ENCODE data around the gene SLC29A3. TPM values are rescaled to one million over a fixed set of nuclear protein-coding genes. Genes with fewer than 3 reads are reported as not detected.

Gene SLC29A3
- total RNA-seq, 1 donor from 2014 or later: 2.5 TPM

DNA sequence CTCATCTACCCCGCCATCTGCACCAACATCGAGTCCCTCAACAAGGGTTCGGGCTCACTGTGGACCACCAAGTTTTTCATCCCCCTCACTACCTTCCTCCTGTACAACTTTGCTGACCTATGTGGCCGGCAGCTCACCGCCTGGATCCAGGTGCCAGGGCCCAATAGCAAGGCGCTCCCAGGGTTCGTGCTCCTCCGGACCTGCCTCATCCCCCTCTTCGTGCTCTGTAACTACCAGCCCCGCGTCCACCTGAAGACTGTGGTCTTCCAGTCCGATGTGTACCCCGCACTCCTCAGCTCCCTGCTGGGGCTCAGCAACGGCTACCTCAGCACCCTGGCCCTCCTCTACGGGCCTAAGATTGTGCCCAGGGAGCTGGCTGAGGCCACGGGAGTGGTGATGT lies 43.1 kb downstream of the SLC29A3 start:
- H3K27me3 Mint-ChIP-seq (ENCODE audit: insufficient read depth, low read depth): peaks cover 4% of the 10 kb centered on the region
- Histone ChIP-seq H3K27ac (no peak overlapping the region), H3K79me2 (ENCODE audit: low read depth) (no peaks in the 10 kb centered on the region), H3K4me3 (no peak overlapping the region), H4K20me1 (ENCODE audit: low read depth) (no peaks in the 10 kb centered on the region), H3K9ac (no peak overlapping the region), H3K36me3 (no peaks in the 10 kb centered on the region), H3F3A (ENCODE audit: low read depth) (no peaks in the 10 kb centered on the region), H3K4me2 (no peak overlapping the region), H3K9me3 (ENCODE audit: low read depth) (no peaks in the 10 kb centered on the region), H2AFZ (replicated peaks) (no peak overlapping the region), H3K4me1 (no peaks in the 10 kb centered on the region), H3K27me3 (no peaks in the 10 kb centered on the region)
- DNase-seq (ENCODE audit: low spot score): no peak
- H3K4me1 Mint-ChIP-seq: peaks cover 12% of the 10 kb centered on the region
- H3K9me3 Mint-ChIP-seq: no peaks in the 10 kb centered on the region
- no peak overlapping the region for H3K4me3 Mint-ChIP-seq
- peaks cover 10% of the 10 kb centered on the region for H3K36me3 Mint-ChIP-seq
- H3K27ac Mint-ChIP-seq: no peak overlapping the region
- TF ChIP-seq EZH2 (IDR thresholded peaks at IDR 0.05) (no peak), EZH2phosphoT487 (IDR thresholded peaks at IDR 0.05) (no peak)
- TF ChIP-seq, protein P1, sequence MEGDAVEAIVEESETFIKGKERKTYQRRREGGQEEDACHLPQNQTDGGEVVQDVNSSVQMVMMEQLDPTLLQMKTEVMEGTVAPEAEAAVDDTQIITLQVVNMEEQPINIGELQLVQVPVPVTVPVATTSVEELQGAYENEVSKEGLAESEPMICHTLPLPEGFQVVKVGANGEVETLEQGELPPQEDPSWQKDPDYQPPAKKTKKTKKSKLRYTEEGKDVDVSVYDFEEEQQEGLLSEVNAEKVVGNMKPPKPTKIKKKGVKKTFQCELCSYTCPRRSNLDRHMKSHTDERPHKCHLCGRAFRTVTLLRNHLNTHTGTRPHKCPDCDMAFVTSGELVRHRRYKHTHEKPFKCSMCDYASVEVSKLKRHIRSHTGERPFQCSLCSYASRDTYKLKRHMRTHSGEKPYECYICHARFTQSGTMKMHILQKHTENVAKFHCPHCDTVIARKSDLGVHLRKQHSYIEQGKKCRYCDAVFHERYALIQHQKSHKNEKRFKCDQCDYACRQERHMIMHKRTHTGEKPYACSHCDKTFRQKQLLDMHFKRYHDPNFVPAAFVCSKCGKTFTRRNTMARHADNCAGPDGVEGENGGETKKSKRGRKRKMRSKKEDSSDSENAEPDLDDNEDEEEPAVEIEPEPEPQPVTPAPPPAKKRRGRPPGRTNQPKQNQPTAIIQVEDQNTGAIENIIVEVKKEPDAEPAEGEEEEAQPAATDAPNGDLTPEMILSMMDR (IDR thresholded peaks at IDR 0.05): no peak

DNA sequence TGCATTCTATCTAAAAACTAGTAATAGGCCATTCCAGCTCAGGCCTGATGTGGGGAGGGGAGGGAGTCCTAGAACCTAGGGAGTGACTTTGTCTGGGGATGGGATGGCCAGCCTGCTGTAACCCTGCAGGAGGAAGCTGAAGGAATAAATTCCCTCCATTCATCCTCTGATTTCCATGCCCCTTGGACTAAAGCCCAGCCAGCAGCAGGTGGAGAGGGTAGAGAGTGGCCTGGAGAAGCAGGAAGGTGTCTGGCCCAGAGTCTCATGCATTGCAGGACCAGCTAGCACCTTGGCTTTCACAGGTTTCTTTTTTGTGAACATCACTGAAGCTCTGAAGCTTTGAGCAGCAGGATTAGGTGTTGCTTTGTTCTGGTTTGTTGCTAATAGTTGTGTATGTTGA lies 44.9 kb downstream of the SLC29A3 start:
- Mint-ChIP-seq H3K4me3 (no peak overlapping the region), H3K27me3 (ENCODE audit: insufficient read depth, low read depth) (peaks cover 4% of the 10 kb centered on the region), H3K27ac (no peak overlapping the region), H3K36me3 (peaks cover 10% of the 10 kb centered on the region), H3K9me3 (no peaks in the 10 kb centered on the region), H3K4me1 (peaks cover 12% of the 10 kb centered on the region)
- Histone ChIP-seq H3K4me2 (no peak overlapping the region), H3K9ac (no peak overlapping the region), H3K27ac (no peak overlapping the region), H3K36me3 (no peaks in the 10 kb centered on the region), H3K9me3 (ENCODE audit: low read depth) (no peaks in the 10 kb centered on the region), H2AFZ (replicated peaks) (no peak overlapping the region), H4K20me1 (ENCODE audit: low read depth) (no peaks in the 10 kb centered on the region), H3K4me1 (no peaks in the 10 kb centered on the region), H3K27me3 (no peaks in the 10 kb centered on the region), H3K4me3 (no peak overlapping the region), H3K79me2 (ENCODE audit: low read depth) (no peaks in the 10 kb centered on the region), H3F3A (ENCODE audit: low read depth) (no peaks in the 10 kb centered on the region)
- no peak for DNase-seq (ENCODE audit: low spot score)
- TF ChIP-seq EZH2phosphoT487 (IDR thresholded peaks at IDR 0.05): no peak
- TF ChIP-seq, protein P1 (IDR thresholded peaks at IDR 0.05): no peak
- no peak for TF ChIP-seq EZH2 (IDR thresholded peaks at IDR 0.05)

DNA sequence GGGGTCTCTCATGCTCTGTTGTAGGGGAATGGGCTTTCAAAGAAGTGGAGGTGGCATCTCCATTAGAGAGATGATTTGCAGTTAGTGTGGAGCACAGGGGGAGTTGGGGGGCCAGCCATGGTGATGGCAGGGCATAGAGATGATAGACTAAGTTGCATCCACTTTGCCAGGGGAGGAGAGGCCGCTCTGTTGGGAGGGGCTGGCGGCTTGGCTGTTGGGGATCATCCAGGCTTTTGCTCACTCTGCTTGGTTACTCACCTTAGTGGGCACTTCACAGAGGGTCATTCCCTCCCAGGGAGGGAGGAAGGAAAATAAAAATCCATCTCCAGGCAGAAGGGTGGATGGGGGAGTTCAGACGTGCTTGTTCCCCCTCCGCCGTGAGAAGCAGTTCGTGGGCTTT lies 46.3 kb downstream of the SLC29A3 start:
- Histone ChIP-seq H3K79me2 (ENCODE audit: low read depth) (no peaks in the 10 kb centered on the region), H3K27me3 (no peaks in the 10 kb centered on the region), H3K9me3 (ENCODE audit: low read depth) (no peaks in the 10 kb centered on the region), H3K4me3 (no peak overlapping the region), H3K36me3 (no peaks in the 10 kb centered on the region), H3K9ac (no peak overlapping the region), H3K4me1 (no peaks in the 10 kb centered on the region), H2AFZ (replicated peaks) (no peak overlapping the region), H4K20me1 (ENCODE audit: low read depth) (no peaks in the 10 kb centered on the region), H3K27ac (no peak overlapping the region), H3F3A (ENCODE audit: low read depth) (no peaks in the 10 kb centered on the region), H3K4me2 (no peak overlapping the region)
- TF ChIP-seq EZH2 (IDR thresholded peaks at IDR 0.05): no peak
- TF ChIP-seq, protein P1 (IDR thresholded peaks at IDR 0.05): no peak
- no peak for TF ChIP-seq EZH2phosphoT487 (IDR thresholded peaks at IDR 0.05)
- Mint-ChIP-seq H3K36me3 (peaks cover 10% of the 10 kb centered on the region), H3K4me1 (peaks cover 12% of the 10 kb centered on the region), H3K27me3 (ENCODE audit: insufficient read depth, low read depth) (peaks cover 4% of the 10 kb centered on the region), H3K27ac (no peak overlapping the region), H3K4me3 (no peak overlapping the region), H3K9me3 (no peaks in the 10 kb centered on the region)
- no peak for DNase-seq (ENCODE audit: low spot score)

Measured in neural progenitor cell (in vitro differentiated cells).